C4-2B (cell line): Measurements from ENCODE around the gene SLC19A3.

Experiments
- ZFX ChIP-seq: fragments of 450-650 bp; IDR thresholded peaks from 2 replicates; pipeline ENCODE4 v1.6.1; 2017
- TF ChIP-seq, protein P1 (sequence below): fragments of 450-650 bp; conservative IDR thresholded peaks from 2 replicates; pipeline ENCODE4 v1.5.1; 2017; ENCODE audit warnings: mild to moderate bottlenecking

DNA sequence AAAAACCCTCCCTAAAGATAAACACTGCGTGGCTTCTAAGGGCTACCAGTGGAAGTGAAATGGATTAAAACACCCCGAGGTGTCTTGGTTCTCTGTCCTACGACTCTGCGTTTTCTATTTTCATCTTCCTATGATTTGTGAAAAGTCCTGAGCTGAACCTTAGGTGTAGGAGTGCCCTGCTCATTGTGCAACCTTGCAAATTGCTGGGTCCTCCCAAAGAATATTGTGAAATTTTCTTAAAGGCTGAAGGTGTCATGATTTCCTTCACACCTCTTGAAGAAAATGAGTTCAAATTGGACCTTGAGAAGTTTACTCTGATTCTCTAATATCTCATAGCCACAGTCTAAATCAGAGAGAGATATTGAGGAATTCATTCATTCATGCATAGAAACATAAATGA is 1.8 kb upstream of the SLC19A3 start:
- TF ChIP-seq, protein P1, sequence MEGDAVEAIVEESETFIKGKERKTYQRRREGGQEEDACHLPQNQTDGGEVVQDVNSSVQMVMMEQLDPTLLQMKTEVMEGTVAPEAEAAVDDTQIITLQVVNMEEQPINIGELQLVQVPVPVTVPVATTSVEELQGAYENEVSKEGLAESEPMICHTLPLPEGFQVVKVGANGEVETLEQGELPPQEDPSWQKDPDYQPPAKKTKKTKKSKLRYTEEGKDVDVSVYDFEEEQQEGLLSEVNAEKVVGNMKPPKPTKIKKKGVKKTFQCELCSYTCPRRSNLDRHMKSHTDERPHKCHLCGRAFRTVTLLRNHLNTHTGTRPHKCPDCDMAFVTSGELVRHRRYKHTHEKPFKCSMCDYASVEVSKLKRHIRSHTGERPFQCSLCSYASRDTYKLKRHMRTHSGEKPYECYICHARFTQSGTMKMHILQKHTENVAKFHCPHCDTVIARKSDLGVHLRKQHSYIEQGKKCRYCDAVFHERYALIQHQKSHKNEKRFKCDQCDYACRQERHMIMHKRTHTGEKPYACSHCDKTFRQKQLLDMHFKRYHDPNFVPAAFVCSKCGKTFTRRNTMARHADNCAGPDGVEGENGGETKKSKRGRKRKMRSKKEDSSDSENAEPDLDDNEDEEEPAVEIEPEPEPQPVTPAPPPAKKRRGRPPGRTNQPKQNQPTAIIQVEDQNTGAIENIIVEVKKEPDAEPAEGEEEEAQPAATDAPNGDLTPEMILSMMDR, result no peak
- no peak for TF ChIP-seq ZFX
